ENCODE measurements around the gene LAMTOR5.

LAMTOR5 gene

DNA sequence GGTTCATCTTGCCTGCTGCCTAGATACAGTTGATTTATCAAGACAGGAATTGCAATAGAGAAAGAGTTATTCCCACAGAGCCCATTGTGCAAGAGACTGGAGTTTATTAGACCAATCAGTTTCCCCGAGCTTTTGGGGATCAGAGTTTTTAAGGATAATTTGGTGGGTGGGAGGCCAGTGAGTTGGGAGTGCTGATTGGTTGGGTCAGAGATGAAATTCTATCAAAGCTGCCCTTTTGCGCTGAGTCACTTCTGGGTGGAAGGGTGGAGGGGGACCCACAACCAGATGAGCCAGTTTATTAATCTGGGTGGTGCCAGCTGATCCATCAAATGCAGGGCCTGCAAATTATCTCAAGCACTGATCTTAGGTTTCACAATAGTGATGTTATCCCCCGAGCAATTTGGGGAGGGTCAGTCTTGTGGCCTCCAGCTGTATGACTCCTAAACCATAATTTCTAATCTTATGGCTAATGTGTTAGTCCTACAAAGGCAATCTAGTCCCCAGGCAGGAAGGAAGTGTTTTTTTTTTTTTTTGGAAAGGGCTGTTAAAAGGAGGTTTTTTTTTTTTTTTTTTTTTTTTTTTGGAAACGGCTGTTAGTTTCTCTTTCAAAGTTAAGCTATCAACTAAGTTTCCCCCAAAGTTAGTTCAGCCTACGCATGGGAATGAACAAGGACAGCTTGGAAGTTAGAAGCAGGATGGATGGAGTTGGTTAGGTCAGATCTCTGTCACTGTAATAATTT lies 24.1 kb downstream of the LAMTOR5 start:
- in situ Hi-C loops (cut with MboI; ENCODE audit: low sequenced_read_pairs, unreplicated experiment) = no loop called here
- DNase-seq (ENCODE audit: low spot score) = no peak
- TF ChIP-seq CTCF (IDR thresholded peaks at IDR 0.05; ENCODE audit: borderline replicate concordance, control extremely low read depth, extremely low read depth, insufficient read depth, missing control alignments) = no peak

DNA sequence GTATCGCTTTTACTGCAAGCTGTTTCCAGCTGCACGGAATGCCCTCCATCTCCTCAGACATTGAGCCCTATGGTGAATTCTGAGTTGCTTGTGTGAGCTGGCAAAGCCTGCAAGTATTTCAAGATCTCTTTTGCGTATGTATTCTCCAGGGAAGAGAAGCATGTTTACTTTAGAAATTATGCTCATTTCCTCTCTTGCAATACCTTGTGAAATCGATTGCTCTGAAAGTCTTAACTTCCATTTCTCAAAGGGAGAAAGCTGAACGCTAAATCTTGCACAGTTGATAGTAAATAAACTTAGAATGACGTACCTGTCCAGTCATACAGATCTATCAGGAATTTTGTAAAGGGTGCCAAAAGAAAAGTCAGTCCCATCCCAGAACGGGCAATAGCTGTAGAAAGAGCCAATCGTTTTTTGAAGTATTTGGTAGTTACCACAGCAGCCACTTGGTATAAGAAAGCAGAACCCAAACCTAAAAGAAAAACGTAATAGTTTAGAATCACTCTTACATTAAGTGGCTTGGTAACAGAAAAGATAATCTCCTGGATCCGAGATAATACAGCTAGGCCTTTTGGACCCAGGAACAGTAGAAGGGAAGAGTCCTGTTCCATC lies 26.7 kb downstream of the LAMTOR5 start:
- no peak for DNase-seq (ENCODE audit: low spot score)
- in situ Hi-C loops (cut with MboI; ENCODE audit: low sequenced_read_pairs, unreplicated experiment) = no loop called here
- TF ChIP-seq CTCF (IDR thresholded peaks at IDR 0.05; ENCODE audit: borderline replicate concordance, control extremely low read depth, extremely low read depth, insufficient read depth, missing control alignments) = no peak

- no peak for TF ChIP-seq CTCF (IDR thresholded peaks at IDR 0.05; ENCODE audit: borderline replicate concordance, control extremely low read depth, extremely low read depth, insufficient read depth, missing control alignments)
- in situ Hi-C loops (cut with MboI; ENCODE audit: low sequenced_read_pairs, unreplicated experiment) = no loop called here
- DNase-seq (ENCODE audit: low spot score) = no peak
These were observed 32.0 kb downstream of the LAMTOR5 start for GRCh38 chr1:110375490-110375889.

GRCh38 chr1:110370827-110371226 lies 36.7 kb downstream of the LAMTOR5 start:
- TF ChIP-seq CTCF (IDR thresholded peaks at IDR 0.05; ENCODE audit: borderline replicate concordance, control extremely low read depth, extremely low read depth, insufficient read depth, missing control alignments) = no peak
- DNase-seq (ENCODE audit: low spot score) = no peak
- in situ Hi-C loops (cut with MboI; ENCODE audit: low sequenced_read_pairs, unreplicated experiment) = no loop called here

- in situ Hi-C loops (cut with MboI; ENCODE audit: low sequenced_read_pairs, unreplicated experiment) = no loop called here
These were observed 43.3 kb downstream of the LAMTOR5 start for GRCh38 chr1:110364221-110364620.

GRCh38 chr1:110361856-110362255 lies 45.6 kb downstream of the LAMTOR5 start:
- in situ Hi-C loops (cut with MboI; ENCODE audit: low sequenced_read_pairs, unreplicated experiment) = no loop called here
- no peak for TF ChIP-seq CTCF (IDR thresholded peaks at IDR 0.05; ENCODE audit: borderline replicate concordance, control extremely low read depth, extremely low read depth, insufficient read depth, missing control alignments)
- DNase-seq (ENCODE audit: low spot score) = no peak

More at GRCh38 chr1:110364221-110364620, 43.3 kb downstream of the LAMTOR5 start:
- TF ChIP-seq CTCF (IDR thresholded peaks at IDR 0.05; ENCODE audit: borderline replicate concordance, control extremely low read depth, extremely low read depth, insufficient read depth, missing control alignments) = no peak
- DNase-seq (ENCODE audit: low spot score) = no peak

Measured in GM13976 (cell line).